HPDE6-E6E7 (cell line): Measurements from ENCODE around the gene SCYGR4.
A peak's percentile ranks its signal among the peaks of the same experiment; 100 is the strongest.

Source experiments
- DNase-seq: peaks from one replicate; pipeline ENCODE4 v3.0.0; 2011; ENCODE audit warnings: missing footprints; ENCODE audit errors: extremely low spot score

SCYGR4 gene

DNA sequence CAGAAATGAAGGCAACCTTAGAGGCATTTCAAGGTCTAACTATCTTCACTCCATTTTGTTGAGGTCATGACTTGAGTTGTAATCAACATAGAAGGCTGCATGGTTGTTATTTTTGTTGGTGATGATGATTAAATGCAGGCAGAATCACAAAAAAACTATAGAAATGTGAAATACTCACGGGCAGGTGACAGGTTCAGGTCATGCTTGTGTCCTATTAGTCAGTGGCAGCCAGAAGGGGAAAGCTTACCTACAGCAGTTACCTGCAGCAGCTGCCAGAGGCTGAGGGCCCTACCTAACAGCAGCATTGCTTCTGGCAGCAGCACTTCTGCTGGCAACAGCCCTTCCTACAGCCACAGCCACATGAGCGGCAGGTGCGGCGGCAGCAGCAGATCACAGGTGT is 3.1 kb upstream of the SCYGR4 start:
- no peak for DNase-seq

DNA sequence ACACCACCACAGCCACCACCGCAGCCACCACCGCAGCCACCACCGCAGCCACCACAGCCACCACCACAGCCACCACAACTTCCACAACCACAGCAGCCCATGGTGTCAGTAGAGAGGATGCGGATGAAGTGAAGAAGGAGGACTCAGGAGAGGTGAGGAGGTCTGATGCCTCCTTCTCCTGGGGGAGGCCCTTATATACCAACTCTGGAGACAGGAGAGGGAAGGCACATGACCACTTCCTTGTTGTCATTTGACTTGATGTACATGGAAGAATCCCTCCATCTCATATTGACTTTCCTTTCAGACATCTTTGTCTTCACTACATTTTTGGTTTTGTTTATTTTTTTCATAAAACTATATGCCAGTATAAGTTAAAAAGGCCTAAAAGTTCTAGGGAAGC is 2.6 kb upstream of the SCYGR4 start, which contains the start of gene SCYGR3:
SCYGR3 (minus strand) TSS at position 101 of the 400 bp plus-strand sequence; CDS start at position 101, 0 bp downstream.
- no peak for DNase-seq

DNA sequence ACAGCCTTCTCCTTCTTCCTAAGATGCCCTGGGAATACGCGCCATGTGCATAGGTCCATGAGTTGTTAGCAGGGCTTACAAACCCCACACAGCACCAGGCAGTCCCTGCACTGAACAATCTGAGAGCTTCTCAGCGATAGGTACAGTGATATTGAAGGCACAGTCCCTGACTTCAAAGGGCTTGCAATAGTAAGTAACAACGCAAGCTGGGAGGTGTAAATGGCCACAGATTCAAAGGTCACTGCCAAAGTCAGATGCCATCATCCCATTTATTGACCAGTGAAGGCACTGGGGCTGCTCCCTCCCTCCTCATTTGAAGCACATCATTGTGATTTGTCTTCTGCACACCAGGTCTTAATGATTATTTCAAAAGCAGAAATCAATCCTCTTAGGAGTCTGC is 2.1 kb upstream of the SCYGR4 start:
- no peak for DNase-seq

DNA sequence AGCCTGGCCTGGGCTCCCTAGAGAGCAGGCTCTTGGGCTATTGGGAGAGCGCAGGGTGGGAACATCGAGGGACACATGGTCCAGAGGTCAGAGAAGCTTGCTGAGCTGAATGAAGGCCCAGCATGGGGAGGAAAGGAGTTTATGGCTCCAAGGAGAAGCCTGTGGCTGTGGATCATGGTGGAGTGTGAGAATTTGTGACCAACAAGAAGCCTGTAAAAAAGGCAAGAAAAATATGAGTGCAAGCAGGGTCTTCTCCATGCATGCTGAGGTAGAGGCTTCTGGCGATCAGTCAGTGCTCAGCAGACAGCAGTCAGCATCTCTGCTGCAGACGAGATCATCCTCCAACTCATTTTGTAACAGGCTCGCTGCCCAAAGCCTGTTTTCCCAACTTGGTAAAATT is 1.4 kb upstream of the SCYGR4 start:
- no peak for DNase-seq

DNA sequence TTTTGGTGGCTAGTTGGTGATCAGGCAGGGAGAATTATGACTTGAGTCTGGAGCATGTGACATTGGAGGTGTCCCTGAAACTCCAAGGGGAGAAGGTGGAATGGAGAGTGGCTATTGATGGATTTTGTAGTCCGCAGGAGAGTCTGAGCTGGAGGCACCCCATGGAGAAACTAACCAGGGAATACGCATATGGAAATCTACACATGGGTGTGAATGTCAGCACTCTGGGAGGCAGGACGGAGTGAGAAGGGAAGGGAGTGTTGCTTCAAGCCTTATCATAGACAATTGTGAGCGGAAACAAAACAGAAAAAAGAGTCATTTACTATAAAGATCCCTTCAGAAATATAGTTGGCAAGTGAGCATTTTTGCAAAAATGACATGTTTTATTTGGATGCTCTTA is 667 bp upstream of the SCYGR4 start:
- DNase-seq = no peak

DNA sequence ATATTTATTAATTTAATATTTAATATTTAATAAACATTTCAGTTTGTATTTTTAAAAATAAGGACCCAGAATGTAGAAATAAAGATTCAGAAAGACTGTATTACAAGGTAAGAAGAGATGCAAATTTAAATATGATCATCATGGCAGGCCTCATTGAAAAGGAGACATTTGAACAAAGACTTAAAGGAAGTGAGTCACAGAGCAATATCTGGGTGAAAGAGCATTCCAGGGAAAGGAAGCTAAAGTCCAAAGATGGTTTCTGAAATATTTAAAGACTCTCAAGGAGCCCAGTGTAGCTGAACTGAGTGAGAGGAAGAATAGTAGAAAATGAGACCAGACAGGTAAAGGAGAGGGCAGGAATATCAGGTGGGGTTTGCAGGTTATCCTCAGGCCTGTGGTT is 5.9 kb downstream of the SCYGR4 start:
- peak; percentile 13 for DNase-seq

DNA sequence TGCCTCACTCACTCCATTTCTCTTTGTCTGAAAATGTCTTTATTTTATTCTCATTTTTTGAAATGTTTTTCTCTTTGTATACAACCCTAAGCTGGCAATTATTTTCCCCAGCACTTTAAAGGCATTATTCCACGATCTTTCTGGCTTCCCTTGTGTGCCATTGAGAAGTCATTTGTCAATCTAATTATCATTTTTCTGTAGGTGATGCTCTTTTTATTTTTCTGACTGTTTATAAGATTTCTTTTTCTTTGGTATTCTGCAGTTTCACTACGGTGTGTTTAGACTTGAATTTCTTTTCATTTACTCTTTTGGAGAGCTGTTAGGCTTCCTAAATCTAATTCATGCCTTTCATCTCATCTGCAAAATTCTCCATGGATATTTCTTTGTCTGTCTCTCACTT is 8.1 kb downstream of the SCYGR4 start:
- DNase-seq = no peak

DNA sequence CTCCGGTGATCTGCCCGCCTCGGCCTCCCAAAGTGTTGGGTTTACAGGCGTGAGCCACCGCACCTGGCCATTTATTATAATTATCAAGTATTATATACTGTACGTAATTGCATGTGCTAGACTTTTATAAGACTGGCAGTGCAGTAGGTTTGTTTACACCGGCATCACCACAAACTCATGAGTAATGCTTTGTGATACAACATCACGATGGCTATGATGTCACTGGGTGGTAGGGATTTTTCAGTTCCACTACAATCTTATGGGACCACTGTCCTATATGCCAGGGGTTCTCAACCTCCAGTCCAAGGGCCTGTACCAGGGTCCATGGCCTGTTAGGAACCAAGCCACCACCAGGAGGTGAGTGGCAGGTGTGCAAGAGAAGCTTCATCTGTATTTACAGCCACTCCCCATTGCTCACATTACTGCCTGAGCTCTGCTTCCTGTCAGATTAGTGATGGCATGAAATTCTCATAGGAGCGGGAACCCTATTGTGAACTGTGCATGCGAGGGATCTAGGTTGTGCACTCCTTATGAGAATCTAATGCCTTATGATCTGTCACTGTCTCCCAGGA is 9.4 kb downstream of the SCYGR4 start:
- DNase-seq = no peak

DNA sequence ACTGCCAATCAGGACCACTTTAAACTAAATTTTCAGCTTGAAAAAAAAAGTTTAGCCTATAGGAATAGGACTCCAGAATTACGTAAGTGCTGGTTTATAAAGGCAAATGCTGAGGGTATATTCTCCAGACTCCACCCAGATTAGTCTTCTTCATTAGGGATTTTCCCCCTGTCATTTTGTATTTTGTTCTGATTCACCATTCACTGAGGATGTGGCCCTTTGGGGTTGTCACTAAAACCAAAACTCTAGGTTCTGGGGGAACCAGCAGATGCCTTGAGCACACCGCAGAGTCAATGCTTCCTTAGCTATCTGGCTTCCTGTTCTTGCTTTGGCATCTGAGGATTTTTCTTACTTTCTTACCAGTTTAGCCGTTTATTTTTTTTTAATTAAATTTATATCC is 10.5 kb downstream of the SCYGR4 start:
- no peak for DNase-seq

DNA sequence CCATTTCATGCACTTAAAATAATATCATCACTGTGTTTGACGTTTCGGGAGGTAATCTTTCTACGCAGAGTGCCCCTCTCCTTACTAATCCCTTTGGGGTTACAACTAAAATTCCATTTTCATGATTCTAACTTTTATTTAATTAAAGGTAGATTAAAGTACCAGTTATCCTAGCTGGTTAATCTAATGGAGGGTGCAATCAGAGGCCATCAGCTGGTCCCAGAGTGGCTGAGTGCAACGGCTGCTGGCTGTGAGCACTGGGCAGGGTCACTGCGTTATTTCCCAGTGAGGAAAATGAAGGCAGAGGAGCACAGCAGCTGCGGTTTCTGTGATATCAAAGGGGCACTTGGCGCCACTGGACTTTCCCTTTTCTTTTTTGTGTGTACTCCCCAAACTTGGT is 12.1 kb downstream of the SCYGR4 start:
- DNase-seq = no peak

DNA sequence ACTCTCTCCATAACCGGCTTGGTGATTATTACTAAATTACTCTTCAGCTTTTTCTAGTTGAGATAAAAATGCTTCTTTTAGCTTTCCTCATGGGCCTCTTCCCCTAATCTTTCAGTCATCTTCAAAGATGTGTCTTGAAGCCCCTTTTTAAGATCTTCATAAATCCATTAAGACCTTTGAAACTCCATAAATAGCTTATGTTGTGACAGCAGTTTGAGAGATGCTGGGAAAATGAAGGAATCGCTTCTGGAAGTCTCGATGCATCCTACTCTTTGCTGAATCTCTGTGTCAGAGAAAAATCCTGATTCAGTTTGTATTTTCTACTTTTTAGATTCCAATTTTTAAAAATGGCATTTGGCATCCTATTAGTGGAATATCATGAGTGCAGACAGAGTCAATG is 13.0 kb downstream of the SCYGR4 start:
- DNase-seq = no peak

DNA sequence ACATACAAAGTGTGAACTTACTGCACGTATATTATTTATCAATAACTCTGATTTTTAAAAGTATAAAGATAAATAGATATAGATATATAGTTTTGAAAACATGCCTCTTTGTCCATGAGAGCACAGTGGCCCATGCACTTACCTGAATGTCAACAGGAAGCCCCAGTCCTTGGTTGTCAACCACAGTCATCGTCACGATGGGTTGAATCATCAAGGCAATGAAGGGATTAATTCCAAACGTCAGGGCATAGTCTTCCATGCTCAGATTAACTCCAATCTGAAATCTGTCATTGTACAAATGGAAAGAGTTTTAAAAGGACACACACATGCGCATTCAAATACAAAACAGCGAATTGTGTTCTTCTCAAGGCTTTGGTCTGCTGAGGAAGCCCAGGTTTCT is 15.5 kb downstream of the SCYGR4 start:
- DNase-seq = no peak

DNA sequence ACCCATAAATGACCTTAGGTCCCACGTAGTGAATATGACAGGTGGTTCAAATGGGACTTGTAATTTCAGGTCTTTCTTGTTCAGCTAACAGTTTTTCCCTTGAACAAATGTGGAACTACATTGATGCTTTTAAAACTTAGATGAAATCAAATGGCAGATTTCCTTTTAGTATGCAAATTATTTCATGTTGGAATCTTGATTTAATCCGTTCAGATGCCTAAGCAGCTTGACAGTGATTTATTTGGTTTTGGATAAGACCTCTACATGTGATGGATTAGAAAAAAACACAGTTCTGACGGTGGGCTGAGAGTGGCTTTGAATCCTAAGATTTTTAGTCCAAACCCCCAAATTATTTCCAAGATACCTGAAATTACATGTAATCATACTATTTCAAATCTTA is 16.9 kb downstream of the SCYGR4 start:
- DNase-seq = no peak

DNA sequence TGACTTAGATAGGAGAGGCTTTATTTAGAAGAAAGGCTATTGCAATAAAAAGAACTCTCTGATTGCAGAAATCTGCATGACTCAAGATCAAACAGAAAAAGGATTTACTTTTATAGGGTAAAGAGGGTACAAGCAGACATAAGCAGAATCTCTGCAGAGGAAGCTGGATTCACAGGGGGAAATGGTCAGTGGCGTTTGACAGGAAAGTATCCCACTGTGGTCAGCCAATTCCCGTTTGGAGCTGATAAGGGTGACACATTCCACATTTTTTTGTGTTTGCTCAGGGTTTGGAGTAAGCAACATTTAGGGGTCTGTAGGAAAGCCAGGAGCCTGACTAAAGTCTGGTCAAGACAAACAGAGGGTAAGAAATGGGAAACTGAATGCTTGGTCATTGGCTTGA is 25.4 kb downstream of the SCYGR4 start:
- no peak for DNase-seq

DNA sequence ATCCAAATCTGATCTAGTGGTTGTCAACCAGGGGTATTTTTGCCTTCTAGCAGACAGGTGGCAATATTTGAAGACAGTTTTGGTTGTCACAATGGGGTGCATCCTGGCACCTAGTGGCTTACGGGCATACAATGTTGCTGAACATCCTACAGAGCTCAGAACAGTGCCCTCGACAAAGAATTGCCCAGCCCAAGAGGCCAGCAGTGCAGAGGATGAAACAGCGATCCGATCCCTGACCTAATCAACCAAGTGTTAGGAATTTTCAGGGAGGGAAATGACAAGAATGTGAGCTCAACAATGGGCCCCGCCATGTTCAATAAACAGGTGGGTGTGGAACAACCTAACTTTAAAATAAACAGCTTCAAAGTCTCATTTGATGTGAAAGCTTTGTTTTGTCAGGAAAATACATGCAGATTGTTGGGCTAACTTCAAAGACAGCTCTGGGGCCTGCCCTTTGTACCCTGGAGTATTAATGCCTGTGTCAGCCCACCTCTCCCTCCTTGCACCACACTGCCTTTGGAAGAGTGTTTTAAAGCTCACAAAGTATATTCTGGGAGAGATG is 26.8 kb downstream of the SCYGR4 start:
- no peak for DNase-seq

DNA sequence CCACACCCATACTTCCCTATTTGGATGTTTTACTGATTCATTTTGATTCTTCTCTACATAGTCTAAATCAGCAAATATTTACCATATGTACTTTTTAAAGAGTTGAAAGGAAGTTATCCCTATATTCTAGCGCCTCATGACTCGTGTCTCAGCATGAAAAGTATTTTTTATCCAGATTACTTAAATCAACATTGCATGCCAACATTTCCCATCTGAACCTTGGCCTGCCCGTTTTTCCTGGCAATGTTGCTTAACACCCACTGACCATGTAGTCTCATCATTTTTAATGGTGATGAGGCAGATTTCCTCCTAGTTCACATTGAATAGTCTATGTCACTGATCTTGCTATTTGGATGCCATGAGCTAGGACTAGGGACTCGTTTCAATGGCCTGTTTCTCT is 36.1 kb downstream of the SCYGR4 start:
- no peak for DNase-seq

DNA sequence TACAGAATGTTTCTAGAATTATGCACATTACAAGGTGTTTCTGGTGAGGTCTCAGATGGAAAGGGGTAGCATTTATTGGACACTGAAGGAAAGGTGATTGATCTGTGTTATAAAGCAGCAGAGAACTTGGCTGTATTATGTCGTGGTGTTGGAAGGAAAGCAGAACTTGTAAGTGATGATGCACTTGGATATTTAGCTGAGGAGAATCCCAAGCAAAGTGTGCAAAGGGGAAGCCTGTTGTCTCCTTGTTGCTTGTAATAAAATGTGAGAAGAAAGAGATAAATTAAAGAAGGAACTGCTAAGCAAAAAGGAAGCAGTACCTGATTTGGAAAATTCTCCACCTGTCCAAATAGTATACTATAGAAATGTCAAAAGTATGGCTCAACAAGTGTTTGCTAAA is 37.1 kb downstream of the SCYGR4 start:
- DNase-seq = no peak

DNA sequence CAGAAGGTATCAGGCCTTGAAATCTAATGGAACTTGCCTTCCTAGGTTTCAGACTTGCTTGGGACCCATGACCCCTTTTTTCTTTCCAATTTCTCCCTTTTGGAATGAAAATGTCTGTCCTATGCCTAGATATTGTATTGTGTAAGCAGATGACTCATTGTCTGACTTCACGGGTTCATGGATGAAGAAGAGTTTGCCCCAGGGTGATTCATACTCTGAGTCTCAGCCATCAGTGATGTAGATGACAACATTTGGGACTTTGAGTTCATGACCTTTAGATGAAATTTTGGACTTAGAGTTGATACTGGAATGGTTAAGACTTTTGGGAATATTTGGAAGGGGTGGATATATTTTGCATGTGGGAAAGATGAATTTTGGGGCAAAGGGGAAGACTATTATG is 38.2 kb downstream of the SCYGR4 start:
- peak; percentile 86 for DNase-seq

DNA sequence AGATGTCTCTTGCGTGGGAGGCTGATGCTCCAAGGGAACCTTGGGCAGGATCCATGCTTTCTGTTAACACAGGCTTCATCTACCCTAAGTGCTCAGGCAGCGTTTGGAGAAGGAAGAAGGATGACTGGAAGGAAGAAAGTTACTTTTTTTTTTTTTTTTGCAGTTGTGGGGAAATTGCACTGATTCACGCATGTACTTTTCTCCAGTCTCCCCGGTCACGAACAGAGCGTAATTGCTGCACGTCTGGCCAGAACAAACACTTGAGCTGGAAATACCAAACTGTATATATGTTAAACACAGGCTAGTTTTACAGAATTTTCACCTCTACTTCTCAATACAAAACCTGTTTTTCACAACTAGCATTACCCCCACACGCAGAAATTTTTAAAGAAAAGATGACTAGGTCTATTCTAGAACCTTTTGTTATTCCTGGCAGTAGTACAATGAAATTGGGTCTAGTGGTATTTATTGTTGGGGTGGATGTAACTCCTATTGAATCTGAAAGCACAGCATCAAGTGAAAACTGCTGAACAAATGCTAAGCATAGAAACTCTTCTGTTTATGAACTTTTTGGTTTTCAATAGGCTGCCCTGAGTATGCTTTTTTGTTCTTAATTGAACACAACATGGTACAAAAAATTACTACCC is 40.0 kb downstream of the SCYGR4 start:
- no peak for DNase-seq

DNA sequence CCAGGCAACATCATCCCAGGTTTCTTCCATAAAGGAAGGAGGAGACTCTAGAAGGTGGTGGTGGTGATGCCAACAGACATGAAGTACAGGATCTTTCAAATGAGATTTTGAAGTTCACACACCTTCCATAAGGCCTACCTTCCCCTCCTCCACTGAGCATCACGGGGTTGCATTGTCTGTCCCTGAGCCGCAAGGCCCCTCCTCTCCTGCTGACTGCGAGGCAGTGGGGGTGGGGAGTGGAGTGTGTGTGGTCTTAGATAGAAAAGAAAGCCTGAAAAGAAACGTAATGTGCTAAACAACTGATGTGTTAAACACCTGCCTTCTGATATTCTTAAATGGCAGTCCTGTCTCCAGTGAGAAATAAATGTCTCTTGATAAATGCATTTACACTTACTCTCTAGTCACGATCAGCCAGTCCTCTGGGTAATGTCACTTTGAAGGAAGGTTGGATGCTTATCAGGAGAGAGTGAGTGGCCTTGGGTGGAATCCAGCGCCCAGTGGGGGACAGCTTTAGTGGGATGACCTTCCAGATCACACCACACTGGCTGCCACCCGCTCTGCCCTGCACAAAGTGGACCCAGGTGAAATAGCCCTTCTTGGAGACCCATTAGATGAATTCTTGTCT is 43.8 kb downstream of the SCYGR4 start:
- no peak for DNase-seq

DNA sequence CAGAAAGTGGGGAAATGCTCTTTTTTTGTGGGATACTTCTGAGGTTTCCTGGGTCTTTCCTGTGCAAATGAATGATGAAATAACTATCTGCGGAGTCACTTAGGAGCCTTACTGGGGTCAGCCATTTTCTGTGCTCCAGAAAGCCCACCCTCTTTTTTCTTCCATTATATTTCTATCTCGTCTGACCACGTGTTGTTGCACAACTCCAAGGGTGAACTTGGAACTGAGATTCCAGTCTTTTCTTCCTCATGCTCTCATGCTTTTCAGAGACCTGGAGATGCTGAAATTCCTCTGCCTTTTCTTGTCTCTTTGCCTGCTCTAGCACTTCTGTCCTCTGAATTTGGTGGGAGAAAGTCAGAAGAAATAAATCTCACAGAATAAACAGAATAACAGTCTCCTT is 44.5 kb downstream of the SCYGR4 start:
- DNase-seq = no peak

DNA sequence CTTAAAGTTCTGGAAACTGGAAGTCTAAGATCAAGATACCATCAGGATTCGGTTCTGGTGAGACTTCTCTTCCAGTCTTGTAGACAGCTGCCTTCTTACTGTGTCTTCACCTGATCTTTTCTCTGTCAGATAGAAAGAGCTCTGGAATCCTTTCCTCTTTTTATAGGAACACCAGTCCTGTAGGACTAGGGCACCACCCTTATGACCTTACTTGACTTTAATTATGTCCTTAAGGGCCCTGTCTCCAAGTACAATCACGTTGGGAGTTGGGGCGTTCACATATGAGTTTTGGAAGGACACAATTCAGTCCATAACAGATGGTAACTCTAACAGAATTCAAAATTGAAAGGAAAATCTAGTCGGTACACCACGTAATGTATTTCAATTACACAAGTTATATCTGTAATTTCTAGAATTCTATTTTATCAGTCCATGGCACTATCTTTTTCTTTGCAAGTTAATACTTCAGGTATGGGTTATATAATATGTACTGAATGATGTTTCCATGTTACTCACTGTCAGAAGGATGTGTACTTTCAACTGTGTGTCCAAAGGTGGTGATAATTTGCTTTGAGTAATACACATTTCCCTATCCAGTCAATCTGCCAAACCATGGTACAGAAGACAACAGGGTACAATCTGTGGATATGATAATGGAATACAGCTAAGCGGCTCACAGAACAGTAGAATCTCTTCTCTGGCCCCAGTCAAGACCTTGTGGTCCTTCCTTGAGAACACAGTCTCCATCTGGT is 48.1 kb downstream of the SCYGR4 start:
- no peak for DNase-seq
